Activated CD8-positive, alpha-beta memory T cell treated with anti-CD3 and anti-CD28 coated beads, Interleukin-2, amount 10 ng/mL, durations not matched to agents 7 days and 5 days (primary cell): ENCODE measurements around the gene KCTD18. TPM values are rescaled to one million over a fixed set of nuclear protein-coding genes. Genes with fewer than 3 reads are reported as not detected.
A peak's percentile ranks its signal among the peaks of the same experiment; 100 is the strongest.

Experiments
- ATAC-seq: fragments of 150-1000 bp; cut with Tn5 transposase; one replicate; pipeline ENCODE4 v1.10.0; 2021; ENCODE audit warnings: moderate library complexity
- CTCF ChIA-PET: fragments of 350-600 bp; sonication (Branson Sonifier 250); formaldehyde crosslinking; loops from one replicate; lab custom pipeline; 2021; ENCODE audit warnings: antibody characterized with exemption; lab: Charles Lee
- DNase-seq: peaks from one replicate; pipeline ENCODE4 v3.0.0-alpha.2; 2020
- H3K27ac Mint-ChIP-seq: one replicate; pipeline ENCODE4 v1.8.0; 2021; ENCODE audit warnings: mild to moderate bottlenecking, mixed read lengths
- H3K27me3 Mint-ChIP-seq: one replicate; pipeline ENCODE4 v1.8.0; 2021; ENCODE audit warnings: mixed read lengths
- H3K36me3 Mint-ChIP-seq: one replicate; pipeline ENCODE4 v1.8.0; 2021; ENCODE audit warnings: mild to moderate bottlenecking, mixed read lengths
- H3K4me1 Mint-ChIP-seq: one replicate; pipeline ENCODE4 v1.8.0; 2021; ENCODE audit warnings: mixed read lengths
- H3K4me3 Mint-ChIP-seq: one replicate; pipeline ENCODE4 v1.8.0; 2021; ENCODE audit warnings: mild to moderate bottlenecking, moderate library complexity, mixed read lengths
- H3K9me3 Mint-ChIP-seq: one replicate; pipeline ENCODE4 v1.8.0; 2022; ENCODE audit warnings: low read depth, mixed read lengths
- total RNA-seq, 2 experiments: library from RNA; stranded (reverse); gene quantifications; one replicate each; pipeline ENCODE4 v1.2.3, GENCODE V29; 2021

KCTD18 gene
- total RNA-seq, 2 experiments from 2014 or later, result 14.4 to 16.3 TPM

GRCh38 chr2:200479692-200480265, 30.1 kb downstream of the KCTD18 start:
- no peaks in the 10 kb centered on the region for H3K9me3 Mint-ChIP-seq
- no peak overlapping the region for H3K4me3 Mint-ChIP-seq
- H3K4me1 Mint-ChIP-seq, result peaks cover 20% of the 10 kb centered on the region
- DNase-seq (no peak), ATAC-seq (no peak)
- no peaks in the 10 kb centered on the region for H3K27me3 Mint-ChIP-seq
- H3K27ac Mint-ChIP-seq, result peak overlapping the region; percentile 67
- CTCF ChIA-PET, result interaction anchor here (0.6 to 8.6 kb wide), 7 partner anchors 9 to 506 kb away, joined by 3 to 70 read pairs (median 4); no protein-coding TSS in a partner anchor
- peaks cover 20% of the 10 kb centered on the region for H3K36me3 Mint-ChIP-seq

GRCh38 chr2:200477667-200478131, 32.2 kb downstream of the KCTD18 start:
- peaks cover 26% of the 10 kb centered on the region for H3K36me3 Mint-ChIP-seq
- H3K27me3 Mint-ChIP-seq, result no peaks in the 10 kb centered on the region
- CTCF ChIA-PET, result no interaction called here
- H3K4me1 Mint-ChIP-seq, result peaks cover 20% of the 10 kb centered on the region
- H3K9me3 Mint-ChIP-seq, result no peaks in the 10 kb centered on the region
- no peak for ATAC-seq
- DNase-seq, result no peak
- no peak overlapping the region for H3K4me3 Mint-ChIP-seq
- H3K27ac Mint-ChIP-seq, result no peak overlapping the region

- Mint-ChIP-seq H3K4me1 (peaks cover 20% of the 10 kb centered on the region), H3K27me3 (no peaks in the 10 kb centered on the region), H3K9me3 (no peaks in the 10 kb centered on the region), H3K36me3 (peaks cover 26% of the 10 kb centered on the region), H3K4me3 (no peak overlapping the region), H3K27ac (no peak overlapping the region)
- ATAC-seq, result no peak
- CTCF ChIA-PET, result interaction anchor here (1.9 kb wide), 1 partner anchor 497 kb away, joined by 4 read pairs; no protein-coding TSS in a partner anchor
- no peak for DNase-seq
These were observed 33.0 kb downstream of the KCTD18 start for GRCh38 chr2:200476836-200477235.

GRCh38 chr2:200475795-200476194, 34.1 kb downstream of the KCTD18 start:
- H3K4me3 Mint-ChIP-seq, result no peak overlapping the region
- CTCF ChIA-PET, result interaction anchor here (1.9 kb wide), 1 partner anchor 496 kb away, joined by 4 read pairs; no protein-coding TSS in a partner anchor
- peaks cover 29% of the 10 kb centered on the region for H3K36me3 Mint-ChIP-seq
- no peak for ATAC-seq
- peaks cover 22% of the 10 kb centered on the region for H3K4me1 Mint-ChIP-seq
- no peak for DNase-seq
- H3K9me3 Mint-ChIP-seq, result no peaks in the 10 kb centered on the region
- no peaks in the 10 kb centered on the region for H3K27me3 Mint-ChIP-seq
- no peak overlapping the region for H3K27ac Mint-ChIP-seq

- DNase-seq (no peak), ATAC-seq (no peak)
- Mint-ChIP-seq H3K27ac (no peak overlapping the region), H3K9me3 (no peaks in the 10 kb centered on the region), H3K27me3 (no peaks in the 10 kb centered on the region), H3K36me3 (peaks cover 39% of the 10 kb centered on the region), H3K4me1 (peaks cover 27% of the 10 kb centered on the region), H3K4me3 (no peak overlapping the region)
- CTCF ChIA-PET, result interaction anchor here (0.7 to 3.8 kb wide), 5 partner anchors 9 to 630 kb away, joined by 3 to 38 read pairs (median 4); partner anchors contain the start of gene SPATS2L
These were observed 36.9 kb downstream of the KCTD18 start for GRCh38 chr2:200472853-200473464.

GRCh38 chr2:200471928-200472645, 37.8 kb downstream of the KCTD18 start:
- CTCF ChIA-PET, result interaction anchor here (0.7 to 5.1 kb wide), 8 partner anchors 10 to 629 kb away, joined by 3 to 38 read pairs (median 5); partner anchors contain the start of gene SPATS2L
- no peak overlapping the region for H3K27ac Mint-ChIP-seq
- DNase-seq (no peak), ATAC-seq (no peak)
- H3K36me3 Mint-ChIP-seq, result peaks cover 42% of the 10 kb centered on the region
- no peaks in the 10 kb centered on the region for H3K27me3 Mint-ChIP-seq
- peaks cover 34% of the 10 kb centered on the region for H3K4me1 Mint-ChIP-seq
- no peak overlapping the region for H3K4me3 Mint-ChIP-seq
- H3K9me3 Mint-ChIP-seq, result no peaks in the 10 kb centered on the region

GRCh38 chr2:200471324-200471848, 38.5 kb downstream of the KCTD18 start:
- Mint-ChIP-seq H3K27ac (peak overlapping the region; percentile 64), H3K4me3 (no peak overlapping the region)
- DNase-seq, result peak; percentile 58

GRCh38 chr2:200470230-200470629, 39.6 kb downstream of the KCTD18 start:
- DNase-seq, result no peak
- H3K4me3 Mint-ChIP-seq, result no peak overlapping the region
- H3K27me3 Mint-ChIP-seq, result no peaks in the 10 kb centered on the region
- H3K4me1 Mint-ChIP-seq, result peaks cover 47% of the 10 kb centered on the region
- peaks cover 40% of the 10 kb centered on the region for H3K36me3 Mint-ChIP-seq
- no peaks in the 10 kb centered on the region for H3K9me3 Mint-ChIP-seq
- no peak for ATAC-seq
- no peak overlapping the region for H3K27ac Mint-ChIP-seq
- CTCF ChIA-PET, result interaction anchor here (0.9 to 5.1 kb wide), 5 partner anchors 12 to 491 kb away, joined by 3 to 38 read pairs (median 9); no protein-coding TSS in a partner anchor

More at GRCh38 chr2:200471324-200471848, 38.5 kb downstream of the KCTD18 start:
- Mint-ChIP-seq H3K4me1 (peaks cover 40% of the 10 kb centered on the region), H3K36me3 (peaks cover 40% of the 10 kb centered on the region), H3K27me3 (no peaks in the 10 kb centered on the region), H3K9me3 (no peaks in the 10 kb centered on the region)
- CTCF ChIA-PET, result interaction anchor here (0.8 to 5.1 kb wide), 8 partner anchors 9 to 498 kb away, joined by 3 to 38 read pairs (median 5); partner anchors contain the start of gene SPATS2L
- peak; percentile 38 for ATAC-seq

- no peak for ATAC-seq
- Mint-ChIP-seq H3K36me3 (peaks cover 41% of the 10 kb centered on the region), H3K9me3 (no peaks in the 10 kb centered on the region), H3K27me3 (no peaks in the 10 kb centered on the region), H3K27ac (no peak overlapping the region), H3K4me1 (peaks cover 47% of the 10 kb centered on the region), H3K4me3 (no peak overlapping the region)
- CTCF ChIA-PET, result interaction anchor here (0.9 to 5.1 kb wide), 5 partner anchors 12 to 490 kb away, joined by 3 to 38 read pairs (median 9); no protein-coding TSS in a partner anchor
- DNase-seq, result no peak
These were observed 40.1 kb downstream of the KCTD18 start for GRCh38 chr2:200469708-200470211.

- H3K36me3 Mint-ChIP-seq, result peaks cover 41% of the 10 kb centered on the region
- no peak overlapping the region for H3K4me3 Mint-ChIP-seq
- CTCF ChIA-PET, result interaction anchor here (1.0 to 5.9 kb wide), 11 partner anchors 11 to 489 kb away, joined by 3 to 29 read pairs (median 5); no protein-coding TSS in a partner anchor
- ATAC-seq, result peak; percentile 27
- peak overlapping the region; percentile 85 for H3K27ac Mint-ChIP-seq
- peak; percentile 53 for DNase-seq
- H3K9me3 Mint-ChIP-seq, result no peaks in the 10 kb centered on the region
- H3K4me1 Mint-ChIP-seq, result peaks cover 50% of the 10 kb centered on the region
- no peaks in the 10 kb centered on the region for H3K27me3 Mint-ChIP-seq
These were observed 41.8 kb downstream of the KCTD18 start for GRCh38 chr2:200467806-200468681.

- peaks cover 53% of the 10 kb centered on the region for H3K4me1 Mint-ChIP-seq
- peaks cover 53% of the 10 kb centered on the region for H3K36me3 Mint-ChIP-seq
- no peaks in the 10 kb centered on the region for H3K27me3 Mint-ChIP-seq
- peak overlapping the region; percentile 85 for H3K27ac Mint-ChIP-seq
- DNase-seq (peak; percentile 50), ATAC-seq (peak; percentile 86)
- CTCF ChIA-PET, result interaction anchor here (1.0 to 5.9 kb wide), 8 partner anchors 12 to 481 kb away, joined by 4 to 19 read pairs (median 6); no protein-coding TSS in a partner anchor
- peak overlapping the region; percentile 41 for H3K4me3 Mint-ChIP-seq
- H3K9me3 Mint-ChIP-seq, result no peaks in the 10 kb centered on the region
These were observed 43.1 kb downstream of the KCTD18 start for GRCh38 chr2:200466425-200467418.
